Measurements from ENCODE around the gene SBF2.

SBF2 gene

DNA sequence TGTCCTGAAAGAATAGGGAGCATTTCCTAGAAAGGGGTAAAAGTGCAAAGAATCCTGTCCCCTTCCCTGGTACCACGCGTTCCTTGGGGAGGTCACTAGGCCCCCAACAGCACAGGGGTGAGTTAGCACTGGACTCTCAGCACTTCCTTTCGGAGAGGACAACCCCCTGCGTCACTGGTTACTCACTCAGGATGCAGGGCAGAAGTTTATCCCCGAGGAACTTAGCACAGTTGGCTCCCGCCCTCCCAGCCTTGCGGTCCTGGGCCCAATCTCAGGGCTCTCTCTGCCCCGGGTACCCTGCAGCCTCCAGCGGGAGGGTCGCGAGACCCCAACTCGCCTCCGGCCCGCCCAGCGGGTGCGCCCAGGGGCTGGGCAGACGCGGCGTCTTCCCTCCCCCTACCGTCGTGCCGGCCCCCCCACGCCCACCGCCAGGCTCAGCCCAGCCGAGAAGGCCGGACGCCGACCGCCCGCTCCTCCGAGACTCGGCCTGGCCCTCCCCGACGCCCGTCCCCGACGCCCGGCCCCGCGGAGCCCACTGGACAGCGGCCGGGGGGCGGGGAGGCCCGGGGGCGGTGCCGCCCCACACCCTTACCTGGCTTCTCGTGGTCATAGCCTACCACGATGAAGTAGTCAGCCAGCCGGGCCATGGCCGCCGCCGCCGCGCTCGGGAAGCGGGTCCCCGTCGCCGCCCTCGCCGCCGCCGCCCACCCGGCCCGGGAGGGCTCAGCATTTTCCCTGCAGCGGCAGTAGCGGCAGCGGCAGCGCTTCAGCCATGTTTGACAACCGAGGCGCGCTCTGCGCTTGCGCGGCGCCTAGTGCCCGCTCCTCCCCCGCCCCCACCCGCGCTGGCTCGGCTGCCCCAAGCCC lies at the start of gene SBF2:
SBF2 (minus strand) TSS at position 797 of the 867 bp plus-strand sequence; CDS start at position 647, 150 bp downstream.
- in situ Hi-C loops (cut with HindIII; ENCODE audit: low sequenced_read_pairs): no loop called here

DNA sequence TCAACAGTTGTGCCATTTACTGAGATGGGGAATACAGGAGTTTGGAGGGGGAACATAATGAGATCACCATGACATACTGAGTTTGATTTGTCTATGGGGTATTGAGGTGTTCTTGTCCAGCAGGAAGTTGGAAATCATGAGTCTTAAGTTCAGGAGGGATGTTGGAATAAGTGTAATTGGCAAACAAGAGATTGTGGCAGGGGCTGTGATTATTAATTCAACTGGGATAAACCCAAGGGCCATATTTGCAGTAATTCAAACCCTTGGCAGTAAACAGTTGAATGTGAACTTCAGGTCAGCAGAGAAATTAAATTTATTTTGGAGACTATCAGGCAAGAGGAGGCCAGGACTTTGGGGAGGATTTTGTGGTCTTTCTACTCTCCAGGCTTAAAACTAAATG lies 44.3 kb upstream of the SBF2 start:
- in situ Hi-C loops (cut with HindIII; ENCODE audit: low sequenced_read_pairs): no loop called here

GRCh38 chr11:10333490-10333889 lies 39.5 kb upstream of the SBF2 start:
- in situ Hi-C loops (cut with HindIII; ENCODE audit: low sequenced_read_pairs): no loop called here

DNA sequence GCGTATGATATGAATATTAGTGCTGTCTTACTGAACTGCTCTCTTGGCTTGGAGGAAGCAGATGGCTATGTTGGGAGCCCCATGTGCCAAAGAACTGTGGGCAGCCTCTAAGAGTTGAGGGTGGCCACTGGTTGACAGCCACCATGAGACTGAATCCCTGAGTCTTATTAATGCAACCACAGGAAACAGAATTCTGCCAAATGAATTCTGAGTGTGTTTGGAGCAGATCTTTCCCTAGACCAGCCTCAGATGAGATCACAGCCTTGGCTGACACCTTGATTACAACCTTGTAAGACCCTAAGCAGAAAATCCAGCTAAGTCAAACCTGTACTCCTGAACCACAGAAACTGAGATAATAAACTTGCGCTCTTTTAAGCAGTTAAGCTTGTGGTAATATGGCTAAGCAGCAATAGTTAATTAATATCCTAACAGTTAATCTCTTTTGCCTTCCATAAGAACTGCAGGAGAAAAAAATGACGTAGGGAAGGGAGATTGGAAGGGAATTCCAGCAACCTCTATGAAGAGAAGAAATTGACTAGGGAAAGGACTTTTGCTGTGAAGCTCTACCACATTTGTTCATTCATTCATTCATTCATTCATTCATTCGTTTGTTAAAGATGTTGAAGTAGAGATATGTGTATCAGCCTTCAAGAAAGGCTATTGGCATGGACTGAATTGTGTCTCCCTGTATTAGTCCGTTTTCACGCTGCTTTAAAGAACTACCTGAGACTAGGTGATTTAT lies 37.7 kb upstream of the SBF2 start:
- in situ Hi-C loops (cut with HindIII; ENCODE audit: low sequenced_read_pairs): no loop called here

DNA sequence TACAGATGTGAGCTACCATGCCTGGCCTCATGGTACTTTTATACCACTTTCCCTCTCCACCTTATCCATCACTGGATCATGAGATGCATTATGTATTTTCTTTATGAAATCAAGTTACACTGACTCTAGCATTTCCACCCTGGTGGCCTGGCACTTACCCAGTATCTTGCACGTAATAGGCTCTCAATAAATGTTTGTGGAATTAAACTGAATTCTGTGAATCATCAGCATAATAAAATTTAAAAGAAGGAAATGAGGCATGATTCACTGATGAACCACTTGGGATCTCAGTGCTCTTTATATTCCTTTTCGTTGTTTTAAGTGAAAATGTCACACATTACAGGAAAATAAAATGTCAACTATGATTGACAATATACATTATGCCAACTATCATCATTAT lies 35.9 kb upstream of the SBF2 start:
- in situ Hi-C loops (cut with HindIII; ENCODE audit: low sequenced_read_pairs): no loop called here

DNA sequence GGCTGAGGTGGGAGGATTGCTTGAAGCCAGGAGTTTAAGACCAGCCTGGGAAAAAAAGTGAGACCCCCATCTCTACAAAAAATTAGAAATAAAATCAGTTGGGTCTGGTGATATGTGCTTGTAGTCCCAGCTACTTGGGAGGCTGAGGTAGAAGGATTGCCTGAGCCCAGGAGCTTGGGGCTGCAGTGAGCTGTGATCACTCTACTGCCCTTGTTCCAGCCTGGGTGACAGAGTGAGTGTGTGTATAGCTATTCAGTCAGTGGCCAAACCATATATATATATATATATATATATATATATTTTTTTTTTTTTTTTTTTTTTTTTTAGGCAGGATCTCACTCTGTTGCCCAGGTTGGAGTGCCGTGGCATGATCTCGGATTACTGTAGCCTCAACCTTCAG lies 35.3 kb upstream of the SBF2 start:
- in situ Hi-C loops (cut with HindIII; ENCODE audit: low sequenced_read_pairs): no loop called here

- in situ Hi-C loops (cut with HindIII; ENCODE audit: low sequenced_read_pairs): no loop called here
Observed at GRCh38 chr11:10328314-10329098, 34.5 kb upstream of the SBF2 start.

DNA sequence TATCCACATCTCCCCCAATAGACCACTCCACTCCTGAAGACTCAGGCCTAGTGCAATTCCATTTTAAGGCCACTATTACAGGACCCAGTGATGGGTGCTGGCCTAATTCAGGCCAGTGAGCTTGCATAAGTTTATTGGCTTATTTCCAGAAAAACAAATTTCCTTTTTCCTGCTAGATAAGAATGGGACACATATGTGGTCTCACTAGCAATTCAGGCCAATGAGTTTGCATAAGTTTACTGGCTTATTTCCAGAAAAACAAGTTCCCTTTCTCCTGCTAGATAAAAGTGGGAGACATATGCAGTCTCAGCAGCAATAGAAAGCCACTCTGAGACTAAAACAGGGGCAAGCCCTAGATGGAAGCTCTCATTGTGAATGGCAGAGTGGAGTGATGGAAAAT lies 33.2 kb upstream of the SBF2 start:
- in situ Hi-C loops (cut with HindIII; ENCODE audit: low sequenced_read_pairs): no loop called here

DNA sequence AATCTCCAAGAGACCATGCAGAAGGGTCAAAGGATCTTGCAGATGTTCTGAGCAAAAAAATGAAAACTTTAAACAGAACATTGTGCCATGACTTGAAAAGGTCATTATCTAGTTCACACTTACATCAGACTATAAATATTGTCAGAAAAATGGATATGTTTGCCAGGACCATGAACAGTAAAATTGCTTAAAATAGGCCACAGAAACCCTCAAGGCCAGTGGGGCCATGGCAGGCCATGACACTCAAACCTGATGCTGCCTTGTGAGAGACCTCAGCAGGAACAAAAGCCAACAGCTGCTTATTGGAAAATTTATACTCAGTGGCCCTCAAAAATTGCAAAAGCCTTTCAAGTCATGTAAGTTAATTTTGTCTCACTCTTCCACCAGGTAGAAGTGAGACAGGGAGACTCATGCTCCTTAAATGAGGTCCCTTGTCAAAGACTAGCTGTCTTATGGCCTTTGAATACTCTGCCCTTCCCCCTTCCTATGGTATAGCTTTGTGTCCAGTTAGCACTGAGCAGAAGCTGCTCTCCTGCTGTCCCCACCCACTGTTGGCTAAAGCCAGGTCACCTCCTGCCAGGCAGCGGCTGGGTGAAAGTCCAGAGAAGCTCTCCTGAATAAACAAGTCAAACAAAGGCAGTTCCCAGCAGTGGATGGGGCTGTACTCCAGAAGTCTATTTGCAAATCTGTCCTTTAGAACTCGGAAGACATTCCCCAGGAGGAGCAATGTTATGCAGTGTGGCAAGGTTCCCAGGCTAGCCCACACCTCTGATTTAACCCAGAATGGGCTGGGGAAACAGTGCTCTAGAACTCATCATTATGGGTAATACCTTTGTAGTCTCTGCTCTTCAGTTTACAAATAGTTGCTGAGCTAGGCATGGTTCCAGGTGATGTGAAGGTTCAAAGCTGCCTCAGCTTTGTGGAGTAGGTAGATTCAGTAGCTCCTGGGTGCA lies 32.3 kb upstream of the SBF2 start:
- in situ Hi-C loops (cut with HindIII; ENCODE audit: low sequenced_read_pairs): no loop called here

DNA sequence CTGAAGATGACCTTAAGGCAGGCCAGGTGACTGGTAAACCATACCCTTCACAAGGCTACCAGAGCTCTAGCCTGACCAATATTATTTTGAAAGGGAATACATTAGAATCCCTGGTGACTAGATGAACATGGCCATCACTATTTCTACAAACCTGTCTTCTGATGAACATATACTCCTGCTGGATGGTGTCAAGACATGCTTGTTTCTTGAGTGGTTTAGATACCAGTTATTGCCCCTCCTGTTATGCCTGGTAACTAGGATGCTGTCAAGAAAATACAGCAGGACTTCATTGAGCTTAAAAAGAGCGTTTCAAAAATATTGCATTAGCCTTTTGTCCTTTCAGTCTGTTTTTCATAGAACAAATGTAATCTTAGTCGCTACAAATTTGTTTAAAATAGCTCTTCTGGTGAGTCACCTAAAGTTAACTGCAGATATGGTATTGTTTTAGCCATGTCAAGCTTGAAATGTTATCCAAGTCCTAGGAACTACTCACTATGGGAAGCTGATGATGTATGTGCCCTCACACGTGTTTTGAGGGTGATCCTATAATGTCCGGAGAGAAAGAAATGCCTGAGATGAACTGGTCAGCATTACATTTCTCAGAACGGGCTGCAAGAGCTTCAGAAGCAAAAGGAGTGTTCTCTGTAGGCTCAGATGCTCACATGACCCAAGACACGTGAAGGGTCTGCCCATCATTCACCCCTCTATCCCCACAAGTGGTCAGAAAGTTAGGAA lies 31.4 kb upstream of the SBF2 start:
- in situ Hi-C loops (cut with HindIII; ENCODE audit: low sequenced_read_pairs): no loop called here

DNA sequence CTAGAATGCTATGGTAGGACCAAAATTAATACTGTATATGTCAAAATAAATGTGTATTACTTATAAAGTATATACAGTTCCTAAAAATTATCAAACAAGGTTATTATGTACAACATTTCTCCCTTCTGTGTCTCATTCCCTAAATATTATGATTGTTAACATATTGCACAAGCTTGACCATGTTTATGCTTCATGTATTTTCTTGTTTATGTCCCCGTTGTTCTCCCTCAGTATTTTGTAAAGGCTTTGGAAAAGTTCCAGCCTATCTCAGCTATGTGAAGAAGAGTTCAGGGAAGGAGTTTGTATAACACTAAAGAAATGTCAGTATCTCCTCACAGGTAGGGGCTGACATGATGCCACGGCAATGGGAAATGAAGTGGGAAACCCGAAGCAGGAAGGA lies 30.5 kb upstream of the SBF2 start:
- in situ Hi-C loops (cut with HindIII; ENCODE audit: low sequenced_read_pairs): no loop called here

GRCh38 chr11:10323793-10324170 lies 29.8 kb upstream of the SBF2 start:
- in situ Hi-C loops (cut with HindIII; ENCODE audit: low sequenced_read_pairs): no loop called here

- in situ Hi-C loops (cut with HindIII; ENCODE audit: low sequenced_read_pairs): no loop called here
Observed at GRCh38 chr11:10322830-10323792, 29.1 kb upstream of the SBF2 start.

DNA sequence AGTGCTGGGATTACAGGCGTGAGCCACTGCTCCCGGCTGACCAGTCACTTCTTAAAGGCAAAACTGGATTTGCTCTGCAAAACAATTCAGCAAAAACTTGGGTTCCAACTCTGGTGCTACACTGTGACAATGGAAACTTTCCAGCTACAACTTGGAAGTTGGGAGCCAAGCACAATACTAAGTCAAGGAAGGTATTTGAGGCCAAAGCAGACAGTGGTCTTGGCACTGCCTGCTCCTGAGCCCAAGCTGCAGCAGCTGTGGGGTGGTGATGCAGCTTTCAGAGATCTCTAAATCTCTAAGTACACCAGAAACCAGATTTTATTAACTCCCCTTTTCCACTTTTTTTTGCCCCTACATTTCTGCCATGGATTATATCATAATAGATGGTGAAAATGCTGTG lies 28.4 kb upstream of the SBF2 start:
- in situ Hi-C loops (cut with HindIII; ENCODE audit: low sequenced_read_pairs): no loop called here

DNA sequence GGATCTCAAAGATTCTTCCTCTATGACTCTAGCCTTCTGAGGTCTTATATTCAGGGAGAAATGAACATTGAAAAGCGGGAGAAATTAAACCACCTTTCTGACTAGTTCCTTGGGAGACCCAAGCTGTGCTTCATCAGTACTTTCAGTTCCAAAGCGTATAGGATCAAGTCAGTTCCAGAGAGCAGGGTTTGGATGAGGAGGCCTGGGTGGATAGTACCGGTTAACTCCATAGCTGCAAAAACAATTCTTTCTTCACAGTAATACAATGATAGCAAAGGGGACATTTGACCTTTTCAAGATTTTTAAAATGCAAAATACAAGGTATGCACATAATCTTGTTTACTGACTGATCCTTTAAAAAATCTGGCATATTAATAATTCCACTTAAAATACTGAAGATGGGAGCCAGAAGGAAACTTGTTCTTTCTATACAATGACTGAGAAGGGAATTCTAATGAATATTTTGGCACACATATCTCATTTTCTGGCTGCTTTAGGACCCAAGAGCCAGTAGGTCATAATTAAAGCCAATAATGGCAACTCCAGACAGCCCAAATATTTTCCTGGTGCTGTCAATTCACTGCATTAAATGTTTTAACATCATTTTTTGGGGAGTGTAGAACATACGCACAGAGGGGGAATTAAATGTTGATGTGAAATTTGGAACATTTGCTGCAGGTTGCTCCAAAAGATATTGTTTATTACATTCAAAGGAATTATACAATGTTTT lies 26.9 kb upstream of the SBF2 start:
- in situ Hi-C loops (cut with HindIII; ENCODE audit: low sequenced_read_pairs): no loop called here

DNA sequence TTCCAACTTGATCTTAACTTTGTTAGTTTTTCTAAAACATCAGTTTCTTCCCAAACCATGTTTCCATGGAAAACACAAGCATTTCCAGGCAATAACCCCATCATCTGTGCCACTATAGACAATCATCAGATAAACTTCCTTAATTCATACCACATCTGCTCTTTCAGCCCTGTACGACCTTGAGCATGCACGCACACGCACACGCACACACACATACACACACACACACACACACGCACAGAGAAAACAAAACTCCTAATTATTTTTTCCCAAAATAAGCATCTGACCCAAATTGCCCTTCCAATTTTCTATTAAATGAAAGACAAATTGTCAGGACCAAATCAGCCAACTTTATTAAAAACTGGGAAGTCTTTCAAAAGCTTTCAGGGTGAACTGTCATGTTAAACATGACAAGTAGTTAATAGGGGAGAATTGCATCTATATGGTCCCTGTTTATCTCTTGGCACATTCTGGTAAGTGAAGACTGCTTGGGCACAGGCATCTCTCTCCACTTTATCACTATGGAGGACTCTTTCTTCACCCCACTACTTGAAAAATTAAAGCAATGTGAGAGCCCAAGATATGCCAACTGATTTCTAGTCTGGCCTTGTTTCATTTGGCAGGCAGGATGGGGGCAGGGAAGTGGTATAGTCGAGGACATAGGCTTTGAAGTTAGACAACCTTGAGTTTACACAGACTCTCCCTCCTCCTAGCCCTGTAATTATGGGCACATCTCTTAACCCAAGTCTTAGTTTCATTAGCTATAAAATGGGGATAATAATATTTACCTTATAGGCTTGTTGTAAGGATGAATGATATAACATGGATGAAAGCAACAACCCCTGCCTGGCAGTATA lies 25.9 kb upstream of the SBF2 start:
- in situ Hi-C loops (cut with HindIII; ENCODE audit: low sequenced_read_pairs): no loop called here

DNA sequence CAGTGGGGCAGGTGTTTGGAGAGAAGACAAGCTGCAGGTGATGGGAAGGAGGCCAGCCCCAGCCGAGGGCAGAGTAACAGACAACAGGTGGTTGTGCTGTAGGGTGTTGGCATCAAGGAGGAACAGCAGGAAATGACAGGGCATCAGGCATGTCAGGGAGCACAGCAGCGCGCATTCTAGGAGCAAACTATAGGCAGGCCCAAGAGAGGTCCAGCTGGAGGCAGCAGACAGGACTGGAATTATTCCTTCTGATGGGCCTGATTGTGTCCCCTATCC lies 24.4 kb upstream of the SBF2 start:
- in situ Hi-C loops (cut with HindIII; ENCODE audit: low sequenced_read_pairs): no loop called here
